Measurements from ENCODE around the gene PAFAH1B1. TPM values are rescaled to one million over a fixed set of nuclear protein-coding genes. Genes with fewer than 3 reads are reported as not detected.
"Not testable (repeated sequence)": the region's sequence is repeated elsewhere in the genome, so short reads cannot be mapped to it uniquely, and the experiment has no call there.

The PAFAH1B1 gene
- total RNA-seq, 1 experiment from 2014 or later, result 114 TPM

GRCh38 chr17:2644971-2645370, 51.5 kb downstream of the PAFAH1B1 start:
- DNase-seq (ENCODE audit: low spot score) (no peak), ATAC-seq (no peak)
- Mint-ChIP-seq H3K9me3 (no peaks in the 10 kb centered on the region), H3K4me1 (no peaks in the 10 kb centered on the region), H3K4me3 (no peak overlapping the region), H3K27me3 (ENCODE audit: low read depth) (no peaks in the 10 kb centered on the region; the same call in 1 of the 2 replicates), H3K27ac (no peak overlapping the region; the same call in 1 of the 2 replicates), H3K36me3 (peaks cover 22% of the 10 kb centered on the region)
- POLR2A ChIA-PET, result no interaction called here
- TF ChIP-seq E2F5 (CRISPR knock-in tag; IDR thresholded peaks at IDR 0.05), result no peak
- TF ChIP-seq, protein P1, sequence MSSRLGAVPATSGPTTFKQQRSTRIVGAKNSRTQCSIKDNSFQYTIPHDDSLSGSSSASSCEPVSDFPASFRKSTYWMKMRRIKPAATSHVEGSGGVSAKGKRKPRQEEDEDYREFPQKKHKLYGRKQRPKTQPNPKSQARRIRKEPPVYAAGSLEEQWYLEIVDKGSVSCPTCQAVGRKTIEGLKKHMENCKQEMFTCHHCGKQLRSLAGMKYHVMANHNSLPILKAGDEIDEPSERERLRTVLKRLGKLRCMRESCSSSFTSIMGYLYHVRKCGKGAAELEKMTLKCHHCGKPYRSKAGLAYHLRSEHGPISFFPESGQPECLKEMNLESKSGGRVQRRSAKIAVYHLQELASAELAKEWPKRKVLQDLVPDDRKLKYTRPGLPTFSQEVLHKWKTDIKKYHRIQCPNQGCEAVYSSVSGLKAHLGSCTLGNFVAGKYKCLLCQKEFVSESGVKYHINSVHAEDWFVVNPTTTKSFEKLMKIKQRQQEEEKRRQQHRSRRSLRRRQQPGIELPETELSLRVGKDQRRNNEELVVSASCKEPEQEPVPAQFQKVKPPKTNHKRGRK (CRISPR knock-in tag; IDR thresholded peaks at IDR 0.05; ENCODE audit: borderline replicate concordance), result no peak
- TF ChIP-seq NR2C2 (CRISPR knock-in tag; IDR thresholded peaks at IDR 0.05), result no peak
- CTCF ChIA-PET, result no interaction called here

DNA sequence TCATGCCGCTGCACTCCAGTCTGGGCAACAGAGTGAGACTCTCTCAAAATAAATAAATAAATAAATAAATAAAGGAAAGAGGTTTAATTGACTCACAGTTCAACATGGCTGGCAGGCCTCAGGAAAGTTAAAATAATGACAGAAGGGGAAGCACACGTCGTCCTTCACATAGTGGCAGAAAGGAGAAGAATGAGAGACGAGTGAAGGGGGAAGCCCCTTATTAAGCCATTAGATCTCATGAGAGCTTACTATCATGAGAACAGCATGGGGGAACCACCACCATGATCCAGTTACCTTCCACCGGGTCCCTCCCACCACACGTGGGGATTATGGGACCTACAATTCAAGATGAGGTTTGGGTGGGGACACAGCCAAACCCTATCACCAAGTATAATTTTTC, 54.5 kb downstream of the PAFAH1B1 start:
- POLR2A ChIA-PET, result interaction anchor here (0.6 kb wide), 1 partner anchor 1022 kb away, joined by 3 read pairs; no protein-coding TSS in a partner anchor
- no peak overlapping the region for H3K27ac Mint-ChIP-seq
- no peaks in the 10 kb centered on the region; the same call in 1 of the 2 replicates for H3K27me3 Mint-ChIP-seq (ENCODE audit: low read depth)
- no peak for DNase-seq (ENCODE audit: low spot score)
- no peak overlapping the region for H3K4me3 Mint-ChIP-seq
- TF ChIP-seq ZNF232 (CRISPR knock-in tag; IDR thresholded peaks at IDR 0.05) (no peak), ERG (CRISPR knock-in tag; IDR thresholded peaks at IDR 0.05) (no peak), NR1H2 (CRISPR knock-in tag; IDR thresholded peaks at IDR 0.05) (no peak), GABPB1 (CRISPR knock-in tag; IDR thresholded peaks at IDR 0.05) (no peak), ZNF671 (CRISPR knock-in tag; IDR thresholded peaks at IDR 0.05) (no peak)
- CTCF ChIA-PET, result no interaction called here
- peaks cover 33% of the 10 kb centered on the region for H3K36me3 Mint-ChIP-seq
- ATAC-seq, result no peak
- no peaks in the 10 kb centered on the region for H3K4me1 Mint-ChIP-seq
- H3K9me3 Mint-ChIP-seq, result peaks cover 17% of the 10 kb centered on the region

DNA sequence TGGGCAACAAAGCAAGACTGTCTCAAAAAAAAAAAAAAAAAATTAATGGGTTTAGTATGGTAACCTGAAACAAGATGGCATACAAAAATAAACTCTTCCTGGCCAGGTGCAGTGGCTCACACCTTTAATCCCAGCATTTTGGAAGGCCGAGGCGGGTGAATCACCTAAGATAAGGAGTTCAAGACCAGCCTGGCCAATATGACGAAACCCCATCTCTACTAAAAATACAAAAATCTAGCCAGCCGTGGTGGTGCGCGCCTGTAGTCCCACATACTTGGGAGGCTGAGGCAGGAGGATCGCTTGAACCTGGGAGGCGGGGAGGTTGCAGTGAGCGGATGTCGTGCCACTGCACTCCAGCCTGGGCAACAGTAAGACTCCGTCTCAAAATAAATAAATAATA, 55.7 kb downstream of the PAFAH1B1 start:
- H3K4me1 Mint-ChIP-seq, result no peaks in the 10 kb centered on the region
- CTCF ChIA-PET, result no interaction called here
- DNase-seq (ENCODE audit: low spot score) (no peak), ATAC-seq (no peak)
- no peak overlapping the region for H3K4me3 Mint-ChIP-seq
- POLR2A ChIA-PET, result no interaction called here
- peaks cover 38% of the 10 kb centered on the region for H3K36me3 Mint-ChIP-seq
- peaks cover 18% of the 10 kb centered on the region for H3K9me3 Mint-ChIP-seq
- no peaks in the 10 kb centered on the region; the same call in 1 of the 2 replicates for H3K27me3 Mint-ChIP-seq (ENCODE audit: low read depth)
- no peak for TF ChIP-seq NFATC4 (CRISPR knock-in tag; IDR thresholded peaks at IDR 0.05)
- H3K27ac Mint-ChIP-seq, result no peak overlapping the region

DNA sequence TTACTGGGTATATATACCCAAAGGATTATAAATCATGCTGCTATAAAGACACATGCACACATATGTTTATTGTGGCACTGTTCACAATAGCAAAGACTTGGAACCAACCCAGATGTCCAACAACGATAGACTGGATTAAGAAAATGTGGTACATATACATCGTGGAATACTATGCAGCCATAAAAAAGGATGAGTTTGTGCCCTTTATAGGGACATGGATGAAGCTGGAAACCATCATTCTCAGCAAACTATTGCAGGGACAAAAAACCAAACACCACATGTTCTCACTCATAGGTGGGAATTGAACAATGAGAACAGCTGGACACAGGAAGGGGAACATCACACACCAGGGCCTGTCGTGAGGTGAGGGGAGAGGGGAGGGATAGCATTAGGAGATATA, 59.5 kb downstream of the PAFAH1B1 start:
- POLR2A ChIA-PET; H3K27me3 Mint-ChIP-seq (ENCODE audit: low read depth); H3K4me3 Mint-ChIP-seq; H3K27ac Mint-ChIP-seq; ATAC-seq; H3K4me1 Mint-ChIP-seq; CTCF ChIA-PET; DNase-seq (ENCODE audit: low spot score): not testable (repeated sequence)
- peaks cover 18% of the 10 kb centered on the region for H3K9me3 Mint-ChIP-seq
- peaks cover 34% of the 10 kb centered on the region for H3K36me3 Mint-ChIP-seq

DNA sequence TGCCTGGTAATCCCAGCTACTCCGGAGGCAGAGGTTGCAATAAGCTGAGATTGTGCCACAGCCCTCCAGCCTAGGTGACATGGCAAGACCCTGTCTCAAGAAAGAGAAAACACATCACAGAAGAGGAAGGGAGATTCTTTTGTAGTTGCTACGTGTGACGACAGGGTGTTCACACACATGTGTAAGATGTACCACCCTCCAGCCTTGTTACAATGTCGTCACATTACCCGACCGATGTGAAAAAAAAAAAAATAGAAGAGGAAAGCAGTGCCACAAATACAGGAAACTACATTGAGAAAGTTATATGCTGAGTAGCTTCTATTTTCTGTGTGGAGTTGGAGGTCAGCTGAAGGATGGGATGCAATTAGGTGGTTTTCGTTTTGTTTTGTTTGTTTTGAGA, 62.1 kb downstream of the PAFAH1B1 start:
- DNase-seq (ENCODE audit: low spot score) (no peak), ATAC-seq (no peak)
- H3K27ac Mint-ChIP-seq, result no peak overlapping the region
- peaks cover 27% of the 10 kb centered on the region for H3K36me3 Mint-ChIP-seq
- CTCF ChIA-PET, result interaction anchor here (0.6 kb wide), 1 partner anchor 57 kb away, joined by 4 read pairs; no protein-coding TSS in a partner anchor
- no peak overlapping the region for H3K4me3 Mint-ChIP-seq
- H3K4me1 Mint-ChIP-seq, result no peaks in the 10 kb centered on the region
- no peaks in the 10 kb centered on the region for H3K27me3 Mint-ChIP-seq (ENCODE audit: low read depth)
- H3K9me3 Mint-ChIP-seq, result peaks cover 18% of the 10 kb centered on the region
- POLR2A ChIA-PET, result interaction anchor here (0.6 kb wide), 1 partner anchor 131 kb away, joined by 3 read pairs; no protein-coding TSS in a partner anchor
- no peak for TF ChIP-seq ZNF121 (CRISPR knock-in tag; IDR thresholded peaks at IDR 0.05)
- no peak for TF ChIP-seq ZNF317 (CRISPR knock-in tag; IDR thresholded peaks at IDR 0.05; ENCODE audit: borderline replicate concordance, low read depth)
- TF ChIP-seq NFE2L1 (CRISPR knock-in tag; IDR thresholded peaks at IDR 0.05), result no peak
- no peak for TF ChIP-seq IRF2 (CRISPR knock-in tag; IDR thresholded peaks at IDR 0.05; ENCODE audit: borderline replicate concordance, low read depth)
- TF ChIP-seq SOX15 (CRISPR knock-in tag; IDR thresholded peaks at IDR 0.05), result no peak
- TF ChIP-seq, protein P2, sequence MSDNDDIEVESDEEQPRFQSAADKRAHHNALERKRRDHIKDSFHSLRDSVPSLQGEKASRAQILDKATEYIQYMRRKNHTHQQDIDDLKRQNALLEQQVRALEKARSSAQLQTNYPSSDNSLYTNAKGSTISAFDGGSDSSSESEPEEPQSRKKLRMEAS (CRISPR knock-in tag; IDR thresholded peaks at IDR 0.05), result no peak
- no peak for TF ChIP-seq ZSCAN18 (CRISPR knock-in tag; IDR thresholded peaks at IDR 0.05)
- TF ChIP-seq PRRX2 (CRISPR knock-in tag; IDR thresholded peaks at IDR 0.05), result no peak
- TF ChIP-seq, protein P3, sequence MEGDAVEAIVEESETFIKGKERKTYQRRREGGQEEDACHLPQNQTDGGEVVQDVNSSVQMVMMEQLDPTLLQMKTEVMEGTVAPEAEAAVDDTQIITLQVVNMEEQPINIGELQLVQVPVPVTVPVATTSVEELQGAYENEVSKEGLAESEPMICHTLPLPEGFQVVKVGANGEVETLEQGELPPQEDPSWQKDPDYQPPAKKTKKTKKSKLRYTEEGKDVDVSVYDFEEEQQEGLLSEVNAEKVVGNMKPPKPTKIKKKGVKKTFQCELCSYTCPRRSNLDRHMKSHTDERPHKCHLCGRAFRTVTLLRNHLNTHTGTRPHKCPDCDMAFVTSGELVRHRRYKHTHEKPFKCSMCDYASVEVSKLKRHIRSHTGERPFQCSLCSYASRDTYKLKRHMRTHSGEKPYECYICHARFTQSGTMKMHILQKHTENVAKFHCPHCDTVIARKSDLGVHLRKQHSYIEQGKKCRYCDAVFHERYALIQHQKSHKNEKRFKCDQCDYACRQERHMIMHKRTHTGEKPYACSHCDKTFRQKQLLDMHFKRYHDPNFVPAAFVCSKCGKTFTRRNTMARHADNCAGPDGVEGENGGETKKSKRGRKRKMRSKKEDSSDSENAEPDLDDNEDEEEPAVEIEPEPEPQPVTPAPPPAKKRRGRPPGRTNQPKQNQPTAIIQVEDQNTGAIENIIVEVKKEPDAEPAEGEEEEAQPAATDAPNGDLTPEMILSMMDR (IDR thresholded peaks at IDR 0.05), result no peak
- no peak for TF ChIP-seq ZNF671 (CRISPR knock-in tag; IDR thresholded peaks at IDR 0.05)

Data from WTC11 (cell line).